Measurements from ENCODE around the gene RPTOR.

- TF ChIP-seq GATA2 (IDR thresholded peaks at IDR 0.05; ENCODE audit: low read depth, low read length) = no peak
- TF ChIP-seq GATA3 (IDR thresholded peaks at IDR 0.05; ENCODE audit: low read depth, low read length) = no peak
Observed at GRCh38 chr17:80855196-80855947, 310.7 kb downstream of the RPTOR start.
